Fibroblast of the aortic adventitia (primary cell): Measurements from ENCODE around the gene MSLN. TPM values are rescaled to one million over a fixed set of nuclear protein-coding genes. Genes with fewer than 3 reads are reported as not detected.

Experiments used
- DNase-seq: peaks from one replicate; pipeline ENCODE4 v3.0.0-alpha.2; 2010; ENCODE audit warnings: low read depth
- H3K4me3 ChIP-seq: 2 replicates; pipeline ENCODE4 v1.5.1; 2011; ENCODE audit warnings: low read depth, mild to moderate bottlenecking, control low read depth, low read length, moderate library complexity
- CTCF ChIP-seq: IDR thresholded peaks from 2 replicates; pipeline ENCODE4 v1.5.1; 2011; ENCODE audit warnings: mild to moderate bottlenecking, low read length, control low read depth, inconsistent platforms; ENCODE audit not compliant: insufficient read depth
- total RNA-seq: library from RNA; depleted of rRNA; stranded (reverse); fragments of >200 nt; gene quantifications from 2 replicates; pipeline ENCODE4 v1.2.3, GENCODE V29; 2012; ENCODE audit warnings: low replicate concordance

Gene MSLN
- total RNA-seq, 1 donor, result not detected

DNA sequence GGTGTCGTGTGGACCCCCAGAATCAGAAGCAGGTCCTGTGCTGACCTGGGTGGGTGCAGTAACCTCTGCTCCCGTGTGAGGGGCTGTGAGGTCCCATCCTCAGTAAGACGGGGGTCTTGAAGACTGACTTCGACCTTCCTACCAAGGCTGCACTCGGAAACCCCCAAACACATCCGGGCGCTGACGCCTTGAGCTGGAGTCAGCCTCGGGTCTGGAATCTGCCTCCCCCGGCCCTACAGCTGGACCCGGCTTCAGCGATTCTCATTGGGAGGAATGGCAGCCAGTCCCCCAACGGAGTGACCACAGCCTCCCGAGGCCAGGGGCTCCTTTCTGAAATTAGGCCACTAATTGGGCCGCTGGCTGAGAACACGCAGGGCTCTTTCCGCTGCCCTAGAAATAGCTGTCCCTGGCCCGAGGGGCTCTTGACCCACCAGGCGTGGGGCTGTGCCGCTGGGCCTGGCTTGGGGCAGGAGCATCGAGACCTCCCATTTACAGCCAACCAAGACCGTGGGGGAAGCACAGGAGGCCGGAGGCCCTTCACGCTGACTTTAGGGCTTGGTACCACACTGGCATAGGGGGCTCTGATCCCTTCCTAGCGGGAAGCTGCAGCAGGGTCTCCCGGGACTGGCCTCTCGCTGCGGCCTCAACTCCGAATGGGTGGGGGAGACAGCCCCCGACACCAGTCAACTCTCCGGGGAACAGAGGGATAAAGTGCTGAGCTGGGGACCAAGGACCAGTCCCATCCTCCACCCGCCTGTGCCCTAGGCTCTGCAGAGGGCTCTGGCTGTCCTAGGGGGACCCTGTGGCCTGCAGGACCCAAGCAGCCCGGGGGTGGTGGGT is 42.6 kb downstream of the MSLN start:
- no peak overlapping the region for H3K4me3 ChIP-seq
- no peak for DNase-seq
- TF ChIP-seq CTCF, result no peak

GRCh38 chr16:803754-804080 is 43.2 kb downstream of the MSLN start:
- TF ChIP-seq CTCF, result no peak
- no peak for DNase-seq
- no peak overlapping the region for H3K4me3 ChIP-seq

GRCh38 chr16:804193-805048 is 43.9 kb downstream of the MSLN start:
- H3K4me3 ChIP-seq, result no peak overlapping the region
- no peak for TF ChIP-seq CTCF
- no peak for DNase-seq

GRCh38 chr16:805474-805873 is 44.9 kb downstream of the MSLN start:
- H3K4me3 ChIP-seq, result no peak overlapping the region
- DNase-seq, result no peak
- no peak for TF ChIP-seq CTCF

DNA sequence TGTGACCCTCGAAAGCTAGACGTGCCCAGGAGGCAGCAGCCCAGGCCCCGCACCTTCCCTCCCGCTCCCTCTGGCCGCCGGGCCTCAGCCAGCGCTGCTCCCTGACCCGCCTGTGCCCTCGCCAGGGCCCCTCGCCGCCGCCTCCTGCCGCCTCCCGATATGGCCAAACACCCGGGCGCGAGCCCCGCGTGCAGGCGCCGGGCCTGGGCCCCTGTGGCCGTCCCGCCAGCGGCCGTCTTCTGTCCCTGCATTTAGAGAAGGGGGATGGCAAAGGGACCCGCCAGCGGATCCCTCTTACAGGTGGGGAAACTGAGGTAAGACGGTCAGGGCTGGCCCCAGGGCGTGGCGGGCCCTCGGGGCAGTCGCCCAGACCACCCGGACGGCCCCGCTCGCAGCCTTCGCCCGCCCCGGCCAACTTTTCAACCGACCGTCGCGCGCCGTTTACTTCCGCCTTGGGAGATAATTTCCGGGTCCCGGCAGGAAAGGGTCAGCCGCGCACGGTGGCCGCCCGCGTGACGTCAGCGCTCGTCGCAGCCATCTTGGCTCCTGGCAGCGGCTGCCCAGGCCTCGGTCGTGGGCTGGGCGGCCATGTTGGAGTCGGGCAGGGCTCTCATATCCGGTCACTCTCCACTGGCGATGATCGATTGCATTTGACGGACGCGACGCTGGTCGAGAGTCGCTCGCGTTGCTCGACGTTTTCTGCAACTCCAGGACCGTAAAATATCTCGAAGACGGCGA is 47.0 kb downstream of the MSLN start:
- TF ChIP-seq CTCF, result no peak

GRCh38 chr16:808085-808386 is 47.5 kb downstream of the MSLN start:
- DNase-seq, result no peak
- peak overlapping the region; percentile 86 for H3K4me3 ChIP-seq
- TF ChIP-seq CTCF, result no peak

More for the DNA sequence above, 47.0 kb downstream of the MSLN start:
- peak overlapping the region; percentile 86 for H3K4me3 ChIP-seq
- peak; percentile 89 for DNase-seq
